ENCODE measurements around the gene PCCA. TPM values are rescaled to one million over a fixed set of nuclear protein-coding genes. Genes with fewer than 3 reads are reported as not detected.
A peak's percentile ranks its signal among the peaks of the same experiment; 100 is the strongest.

The PCCA gene
- polyA plus RNA-seq (2011; rRNA removed) (3.0 and 9.1 TPM in 2 replicates), polyA minus RNA-seq (2011; rRNA and poly(A)+ RNA removed) (11.2 and 18.3 TPM in 2 replicates)

DNA sequence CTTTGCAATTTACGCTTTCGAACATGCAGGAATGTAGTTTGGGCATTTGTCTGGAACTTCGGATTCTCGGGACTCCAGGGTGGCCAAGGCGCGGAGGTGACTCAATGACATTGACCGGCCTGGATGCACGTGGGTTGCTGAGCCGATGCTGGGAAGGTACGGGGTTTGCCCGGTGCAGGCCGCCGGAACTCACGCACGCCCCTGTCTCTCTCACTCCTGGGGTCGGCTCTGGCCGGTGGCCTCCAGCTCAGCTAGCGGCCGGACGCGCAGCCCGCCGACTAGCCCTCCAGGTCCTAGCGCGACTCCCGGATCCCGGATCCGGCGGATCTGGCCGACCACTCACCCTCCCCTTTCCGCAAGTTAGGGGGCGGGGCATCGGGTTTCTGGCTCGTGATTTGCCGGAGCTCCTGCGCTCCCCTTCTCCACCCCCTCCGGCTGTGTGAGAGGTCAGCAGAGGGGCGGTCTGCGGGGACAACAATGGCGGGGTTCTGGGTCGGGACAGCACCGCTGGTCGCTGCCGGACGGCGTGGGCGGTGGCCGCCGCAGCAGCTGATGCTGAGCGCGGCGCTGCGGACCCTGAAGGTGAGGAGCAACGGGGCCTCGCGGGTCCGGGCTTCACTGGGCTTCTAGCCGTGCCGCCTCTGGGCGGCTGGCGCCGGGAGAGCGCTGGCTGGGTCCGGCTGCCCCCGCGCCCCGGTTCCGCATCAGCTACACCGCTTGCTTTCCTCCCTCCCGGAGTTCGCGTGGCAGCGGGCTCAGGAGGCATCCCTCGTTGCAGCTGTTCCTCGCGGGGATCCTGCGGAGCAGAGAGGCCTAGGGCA lies at the start of gene PCCA:
PCCA (plus strand) TSS at position 450 of the 821 bp plus-strand sequence; CDS start at position 478, 28 bp downstream.
- peak; percentile 61 for DNase-seq (ENCODE audit: low read depth)
- H3K27me3 ChIP-seq (ENCODE audit: control insufficient read depth, insufficient read depth, low read length): no peaks in the 10 kb centered on the region
- no peaks in the 10 kb centered on the region for H3K36me3 ChIP-seq (ENCODE audit: control insufficient read depth, insufficient read depth, low read length)
- CTCF ChIA-PET: interaction anchor here (0.8 to 2.1 kb wide), 5 partner anchors 9 to 426 kb away, joined by 3 to 6 read pairs (median 5); no protein-coding TSS in a partner anchor
- H3K4me3 ChIP-seq (ENCODE audit: low read depth, low read length): peak within 1 kb of the TSS; percentile 77
- TF ChIP-seq, protein P1, sequence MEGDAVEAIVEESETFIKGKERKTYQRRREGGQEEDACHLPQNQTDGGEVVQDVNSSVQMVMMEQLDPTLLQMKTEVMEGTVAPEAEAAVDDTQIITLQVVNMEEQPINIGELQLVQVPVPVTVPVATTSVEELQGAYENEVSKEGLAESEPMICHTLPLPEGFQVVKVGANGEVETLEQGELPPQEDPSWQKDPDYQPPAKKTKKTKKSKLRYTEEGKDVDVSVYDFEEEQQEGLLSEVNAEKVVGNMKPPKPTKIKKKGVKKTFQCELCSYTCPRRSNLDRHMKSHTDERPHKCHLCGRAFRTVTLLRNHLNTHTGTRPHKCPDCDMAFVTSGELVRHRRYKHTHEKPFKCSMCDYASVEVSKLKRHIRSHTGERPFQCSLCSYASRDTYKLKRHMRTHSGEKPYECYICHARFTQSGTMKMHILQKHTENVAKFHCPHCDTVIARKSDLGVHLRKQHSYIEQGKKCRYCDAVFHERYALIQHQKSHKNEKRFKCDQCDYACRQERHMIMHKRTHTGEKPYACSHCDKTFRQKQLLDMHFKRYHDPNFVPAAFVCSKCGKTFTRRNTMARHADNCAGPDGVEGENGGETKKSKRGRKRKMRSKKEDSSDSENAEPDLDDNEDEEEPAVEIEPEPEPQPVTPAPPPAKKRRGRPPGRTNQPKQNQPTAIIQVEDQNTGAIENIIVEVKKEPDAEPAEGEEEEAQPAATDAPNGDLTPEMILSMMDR (IDR thresholded peaks at IDR 0.05; ENCODE audit: insufficient read depth, low read depth, low read length): no peak
- POLR2A ChIA-PET: no interaction called here

- ChIA-PET POLR2A (interaction anchor here (0.5 kb wide), 1 partner anchor 72 kb away, joined by 3 read pairs; no protein-coding TSS in a partner anchor), CTCF (interaction anchor here (0.6 kb wide), 1 partner anchor 381 kb away, joined by 3 read pairs; no protein-coding TSS in a partner anchor)
- no peak for DNase-seq (ENCODE audit: low read depth)
- Histone ChIP-seq H3K36me3 (ENCODE audit: control insufficient read depth, insufficient read depth, low read length) (no peaks in the 10 kb centered on the region), H3K4me3 (ENCODE audit: low read depth, low read length) (no peak overlapping the region), H3K27me3 (ENCODE audit: control insufficient read depth, insufficient read depth, low read length) (no peaks in the 10 kb centered on the region)
- TF ChIP-seq, protein P1 (IDR thresholded peaks at IDR 0.05; ENCODE audit: insufficient read depth, low read depth, low read length): no peak
These were observed 49.2 kb upstream of the PCCA start for GRCh38 chr13:100039740-100040139.

DNA sequence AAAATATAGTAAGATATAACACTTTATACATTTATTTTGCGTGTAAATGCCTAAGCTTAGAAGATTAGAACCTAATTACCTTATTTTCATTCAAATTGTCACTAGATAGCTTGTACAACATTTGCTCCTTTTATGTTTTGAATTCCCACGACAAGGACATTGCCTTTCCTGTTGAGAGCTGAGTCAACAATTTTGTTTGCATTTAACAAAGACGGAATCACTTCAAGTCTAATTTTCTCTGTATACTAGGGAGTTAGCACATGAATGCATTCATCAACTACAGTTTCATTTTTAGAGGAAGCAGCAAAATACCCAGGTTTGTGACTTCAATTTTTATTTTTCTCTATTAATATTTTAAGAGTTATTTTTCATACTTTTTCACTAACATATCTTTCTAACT lies 48.7 kb upstream of the PCCA start:
- CTCF ChIA-PET: interaction anchor here (0.6 kb wide), 2 partner anchors 71 to 381 kb away, joined by 3 read pairs; no protein-coding TSS in a partner anchor
- no peak for DNase-seq (ENCODE audit: low read depth)
- Histone ChIP-seq H3K27me3 (ENCODE audit: control insufficient read depth, insufficient read depth, low read length) (no peaks in the 10 kb centered on the region), H3K36me3 (ENCODE audit: control insufficient read depth, insufficient read depth, low read length) (no peaks in the 10 kb centered on the region), H3K4me3 (ENCODE audit: low read depth, low read length) (no peak overlapping the region)
- POLR2A ChIA-PET: no interaction called here
- TF ChIP-seq, protein P1 (IDR thresholded peaks at IDR 0.05; ENCODE audit: insufficient read depth, low read depth, low read length): no peak

DNA sequence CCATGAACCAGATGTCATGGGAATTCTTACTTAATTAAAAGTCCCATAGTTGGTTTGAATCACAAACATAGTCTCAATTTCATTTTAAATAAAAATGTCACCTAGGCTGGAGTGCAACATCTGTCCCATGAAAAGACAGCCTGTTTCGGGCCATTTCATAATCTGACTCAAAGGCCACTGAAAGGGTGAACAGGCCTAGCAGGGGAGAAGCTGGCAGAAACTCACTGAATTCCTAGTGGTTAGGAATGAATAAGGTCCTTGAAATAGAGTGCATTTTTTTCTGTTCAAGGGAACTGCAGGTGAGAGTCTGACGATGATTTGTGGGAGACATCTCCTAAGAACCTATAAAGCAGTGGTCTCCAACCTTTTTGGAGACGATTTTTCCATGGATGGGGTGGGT lies 44.0 kb upstream of the PCCA start:
- DNase-seq (ENCODE audit: low read depth): no peak
- ChIA-PET POLR2A (no interaction called here), CTCF (no interaction called here)
- TF ChIP-seq, protein P1 (IDR thresholded peaks at IDR 0.05; ENCODE audit: insufficient read depth, low read depth, low read length): no peak
- Histone ChIP-seq H3K4me3 (ENCODE audit: low read depth, low read length) (no peak overlapping the region), H3K36me3 (ENCODE audit: control insufficient read depth, insufficient read depth, low read length) (no peaks in the 10 kb centered on the region), H3K27me3 (ENCODE audit: control insufficient read depth, insufficient read depth, low read length) (no peaks in the 10 kb centered on the region)

- H3K36me3 ChIP-seq (ENCODE audit: control insufficient read depth, insufficient read depth, low read length): no peaks in the 10 kb centered on the region
- POLR2A ChIA-PET: no interaction called here
- no peaks in the 10 kb centered on the region for H3K27me3 ChIP-seq (ENCODE audit: control insufficient read depth, insufficient read depth, low read length)
- TF ChIP-seq, protein P1 (IDR thresholded peaks at IDR 0.05; ENCODE audit: insufficient read depth, low read depth, low read length): no peak
- DNase-seq (ENCODE audit: low read depth): no peak
- no peak overlapping the region for H3K4me3 ChIP-seq (ENCODE audit: low read depth, low read length)
- CTCF ChIA-PET: no interaction called here
These were observed 43.5 kb upstream of the PCCA start for GRCh38 chr13:100045355-100045754.
